H9 (cell line): ENCODE results near the gene IST1. TPM values are rescaled to one million over a fixed set of nuclear protein-coding genes. Genes with fewer than 3 reads are reported as not detected.

ENCODE experiments used
- DNase-seq: peaks from one replicate; pipeline ENCODE4 v3.0.0-alpha.2; 2017
- H2AFZ ChIP-seq: one replicate; pipeline ENCODE4 v1.6.1; 2013; ENCODE audit warnings: mild to moderate bottlenecking, low read length, control low read depth, moderate library complexity
- H2AK5ac ChIP-seq: 2 replicates; pipeline ENCODE4 v1.6.1; 2013; ENCODE audit warnings: low read length, control low read depth, mixed read lengths; ENCODE audit not compliant: insufficient read length
- H2BK120ac ChIP-seq: one replicate; pipeline ENCODE4 v1.6.1; 2013; ENCODE audit warnings: low read depth, mild to moderate bottlenecking, low read length, control low read depth, inconsistent platforms; ENCODE audit not compliant: poor library complexity, severe bottlenecking
- H2BK12ac ChIP-seq: 2 replicates; pipeline ENCODE4 v1.6.1; 2013; ENCODE audit warnings: low read length, control low read depth, mixed read lengths, low read depth; ENCODE audit not compliant: insufficient read length
- H2BK15ac ChIP-seq: 2 replicates; pipeline ENCODE4 v1.6.1; 2013; ENCODE audit warnings: low read depth, low read length, control low read depth
- H2BK20ac ChIP-seq: one replicate; pipeline ENCODE4 v1.6.1; 2013; ENCODE audit warnings: low read depth, mild to moderate bottlenecking, low read length, control low read depth, inconsistent platforms; ENCODE audit not compliant: poor library complexity, severe bottlenecking
- H2BK5ac ChIP-seq: 2 replicates; pipeline ENCODE4 v1.6.1; 2013; ENCODE audit warnings: low read length, control low read depth, mixed read lengths; ENCODE audit not compliant: insufficient read length
- H3K14ac ChIP-seq: 2 replicates; pipeline ENCODE4 v1.6.1; 2013; ENCODE audit warnings: low read length, control low read depth; ENCODE audit not compliant: insufficient read depth
- H3K18ac ChIP-seq: 2 replicates; pipeline ENCODE4 v1.6.1; 2013; ENCODE audit warnings: low read depth, mild to moderate bottlenecking, mixed read lengths, low read length, control low read depth; ENCODE audit not compliant: insufficient read length
- H3K23ac ChIP-seq: 2 replicates; pipeline ENCODE4 v1.6.1; 2013; ENCODE audit warnings: low read length, control low read depth, mixed read lengths, low read depth; ENCODE audit not compliant: insufficient read length
- H3K23me2 ChIP-seq: 2 replicates; pipeline ENCODE4 v1.6.1; 2013; ENCODE audit warnings: low read depth, mild to moderate bottlenecking, mixed read lengths, low read length, control low read depth; ENCODE audit not compliant: insufficient read length, poor library complexity, severe bottlenecking
- H3K27ac ChIP-seq: 2 replicates; pipeline ENCODE4 v1.5.1; 2013; ENCODE audit warnings: low read length, control low read depth, mixed read lengths, low read depth; ENCODE audit not compliant: insufficient read length
- H3K27me3 ChIP-seq: 2 replicates; pipeline ENCODE4 v1.6.1; 2013; ENCODE audit warnings: low read length, control low read depth, inconsistent platforms; ENCODE audit not compliant: insufficient read depth
- H3K4ac ChIP-seq: 2 replicates; pipeline ENCODE4 v1.6.1; 2013; ENCODE audit warnings: low read depth, mild to moderate bottlenecking, control low read depth, inconsistent platforms, low read length, moderate library complexity
- H3K4me1 ChIP-seq: 2 replicates; pipeline ENCODE4 v1.6.1; 2013; ENCODE audit warnings: low read length, control low read depth, inconsistent platforms; ENCODE audit not compliant: insufficient read depth
- H3K4me2 ChIP-seq: 2 replicates; pipeline ENCODE4 v1.6.1; 2013; ENCODE audit warnings: low read length, control low read depth, mixed read lengths; ENCODE audit not compliant: insufficient read length, insufficient read depth
- H3K56ac ChIP-seq: 2 replicates; pipeline ENCODE4 v1.6.1; 2013; ENCODE audit warnings: low read depth, mild to moderate bottlenecking, mixed read lengths, low read length, control low read depth; ENCODE audit not compliant: insufficient read length
- H3K79me1 ChIP-seq: 2 replicates; pipeline ENCODE4 v1.6.1; 2013; ENCODE audit warnings: low read depth, mild to moderate bottlenecking, moderate library complexity, low read length, control low read depth, inconsistent platforms; ENCODE audit not compliant: insufficient read depth, poor library complexity, severe bottlenecking
- H3K79me2 ChIP-seq: 2 replicates; pipeline ENCODE4 v1.6.1; 2013; ENCODE audit warnings: low read length, control low read depth, inconsistent platforms; ENCODE audit not compliant: insufficient read depth
- H3K9ac ChIP-seq: 2 replicates; pipeline ENCODE4 v1.6.1; 2013; ENCODE audit warnings: low read length, control low read depth, mixed read lengths; ENCODE audit not compliant: insufficient read length; ENCODE audit errors: extremely low read depth
- H3K9me3 ChIP-seq: one replicate; pipeline ENCODE4 v1.6.1; 2013; ENCODE audit warnings: low read depth, low read length, inconsistent platforms; ENCODE audit not compliant: control insufficient read depth
- H3T11ph ChIP-seq: one replicate; pipeline ENCODE4 v1.6.1; 2013; ENCODE audit warnings: mild to moderate bottlenecking, low read length, control low read depth, inconsistent platforms
- H4K20me1 ChIP-seq: one replicate; pipeline ENCODE4 v1.6.1; 2013; ENCODE audit not compliant: control insufficient read depth, insufficient read length, insufficient read depth
- H4K5ac ChIP-seq: 2 replicates; pipeline ENCODE4 v1.6.1; 2013; ENCODE audit warnings: low read depth, mild to moderate bottlenecking, mixed read lengths, low read length, control low read depth; ENCODE audit not compliant: insufficient read length
- H4K8ac ChIP-seq: replicated peaks from 2 replicates; pipeline ENCODE4 v1.6.1; 2013; ENCODE audit warnings: low read length, control low read depth, mixed read lengths, low read depth; ENCODE audit not compliant: insufficient read length
- H4K91ac ChIP-seq: 2 replicates; pipeline ENCODE4 v1.6.1; 2013; ENCODE audit warnings: low read depth, mild to moderate bottlenecking, moderate library complexity, mixed read lengths, low read length, control low read depth; ENCODE audit not compliant: insufficient read length
- H3K27ac Mint-ChIP-seq, 3 experiments: 2 replicates in 2 of 3; 3 replicates in 1 of 3; pipeline ENCODE4 v1.8.0; 2020 to 2021; ENCODE audit warnings: mixed read lengths in 3 of 3, mild to moderate bottlenecking in 1 of 3, moderate library complexity in 1 of 3
- H3K27me3 Mint-ChIP-seq: 2 replicates; pipeline ENCODE4 v1.8.0; 2021; ENCODE audit warnings: low read depth, mild to moderate bottlenecking, moderate library complexity, mixed read lengths
- H3K36me3 Mint-ChIP-seq, 3 experiments: 2 replicates in 2 of 3; 3 replicates in 1 of 3; pipeline ENCODE4 v1.8.0; 2020 to 2021; ENCODE audit warnings: low read depth in 3 of 3, mixed read lengths in 3 of 3; ENCODE audit not compliant: insufficient read depth in 1 of 3
- H3K4me1 Mint-ChIP-seq, 2 experiments: 2 replicates each; pipeline ENCODE4 v1.8.0; 2020; ENCODE audit warnings: mixed read lengths in 2 of 2
- H3K4me3 Mint-ChIP-seq, 2 experiments: 2 replicates in 1 of 2; 3 replicates in 1 of 2; pipeline ENCODE4 v1.8.0; 2020 to 2021; ENCODE audit warnings: mild to moderate bottlenecking in 2 of 2, mixed read lengths in 2 of 2, moderate library complexity in 1 of 2
- H3K9me3 Mint-ChIP-seq, 2 experiments: 2 replicates in 1 of 2; 3 replicates in 1 of 2; pipeline ENCODE4 v1.8.0; 2020; ENCODE audit warnings: mild to moderate bottlenecking in 2 of 2, mixed read lengths in 2 of 2, moderate library complexity in 1 of 2
- WGBS: extraction: QIAGEN DNeasy Blood & Tissue Kit; methylation state at CpG from one replicate; pipeline ENCODE4 v1.1.7; 2013; ENCODE audit warnings: missing lambda C conversion rate, low lambda C conversion rate, mixed read lengths; ENCODE audit not compliant: insufficient read length; ENCODE audit errors: extremely low coverage; 5-methylcytosine and 5-hydroxymethylcytosine counted together
- total RNA-seq: library from RNA; stranded (reverse); gene quantifications from 2 replicates; pipeline ENCODE4 v1.2.1, GENCODE V29; 2021
- TF ChIP-seq, protein P1 (sequence below): fragments of 200-600 bp; sonication (generic); conservative IDR thresholded peaks from 3 replicates; pipeline ENCODE4 v1.8.0; 2021; ENCODE audit warnings: antibody characterized with exemption, mild to moderate bottlenecking

The IST1 gene
- total RNA-seq, 1 experiment from 2014 or later: 263 TPM

DNA sequence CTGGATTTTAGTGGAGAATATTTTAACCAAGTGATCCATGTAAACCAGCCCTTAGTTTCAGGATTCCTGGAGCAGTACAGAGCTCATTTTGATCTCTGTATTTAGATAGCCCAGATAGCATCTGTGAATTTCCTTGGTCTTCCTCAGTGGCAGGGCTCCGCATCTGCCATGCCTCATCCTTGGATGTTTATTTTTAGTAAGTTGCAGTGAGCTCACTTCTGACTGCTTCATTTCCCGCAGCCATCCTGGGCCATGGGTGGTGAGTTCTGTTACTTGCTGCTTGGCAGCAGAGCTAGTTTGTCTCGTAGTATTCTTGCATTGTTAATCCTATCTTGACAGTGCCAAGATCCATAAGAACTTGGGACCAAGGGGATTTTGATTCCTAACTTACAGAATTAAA lies 33.7 kb downstream of the IST1 start:
- no peaks in the 10 kb centered on the region for H3K79me1 ChIP-seq
- Mint-ChIP-seq H3K27ac (peak overlapping the region in 1 of 3 experiments; percentile 81; a peak in 2 of 7 replicates), H3K4me3 (no peak overlapping the region), H3K9me3 (no peaks in the 10 kb centered on the region), H3K4me1 (no peaks in the 10 kb centered on the region), H3K27me3 (no peaks in the 10 kb centered on the region), H3K36me3 (peaks cover 39 to 76% (median 58%) of the 10 kb centered on the region in 3 experiments; a peak in 6 of 7 replicates)
- no peak overlapping the region for H2BK15ac ChIP-seq
- no peak overlapping the region for H3K23ac ChIP-seq
- H2AK5ac ChIP-seq: no peak overlapping the region
- no peak overlapping the region for H3K18ac ChIP-seq
- H3K23me2 ChIP-seq: no peaks in the 10 kb centered on the region
- H2BK120ac ChIP-seq: no peak overlapping the region
- H3K56ac ChIP-seq: no peak overlapping the region
- no CpG with 5 or more reads among the region's 3 CpGs for WGBS
- no peak overlapping the region for H3K4ac ChIP-seq
- TF ChIP-seq, protein P1, sequence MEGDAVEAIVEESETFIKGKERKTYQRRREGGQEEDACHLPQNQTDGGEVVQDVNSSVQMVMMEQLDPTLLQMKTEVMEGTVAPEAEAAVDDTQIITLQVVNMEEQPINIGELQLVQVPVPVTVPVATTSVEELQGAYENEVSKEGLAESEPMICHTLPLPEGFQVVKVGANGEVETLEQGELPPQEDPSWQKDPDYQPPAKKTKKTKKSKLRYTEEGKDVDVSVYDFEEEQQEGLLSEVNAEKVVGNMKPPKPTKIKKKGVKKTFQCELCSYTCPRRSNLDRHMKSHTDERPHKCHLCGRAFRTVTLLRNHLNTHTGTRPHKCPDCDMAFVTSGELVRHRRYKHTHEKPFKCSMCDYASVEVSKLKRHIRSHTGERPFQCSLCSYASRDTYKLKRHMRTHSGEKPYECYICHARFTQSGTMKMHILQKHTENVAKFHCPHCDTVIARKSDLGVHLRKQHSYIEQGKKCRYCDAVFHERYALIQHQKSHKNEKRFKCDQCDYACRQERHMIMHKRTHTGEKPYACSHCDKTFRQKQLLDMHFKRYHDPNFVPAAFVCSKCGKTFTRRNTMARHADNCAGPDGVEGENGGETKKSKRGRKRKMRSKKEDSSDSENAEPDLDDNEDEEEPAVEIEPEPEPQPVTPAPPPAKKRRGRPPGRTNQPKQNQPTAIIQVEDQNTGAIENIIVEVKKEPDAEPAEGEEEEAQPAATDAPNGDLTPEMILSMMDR: no peak
- no peak overlapping the region for H2BK5ac ChIP-seq
- H3T11ph ChIP-seq: no peak overlapping the region
- H3K9me3 ChIP-seq: no peaks in the 10 kb centered on the region
- peaks cover 2% of the 10 kb centered on the region for H4K20me1 ChIP-seq
- H4K91ac ChIP-seq: no peak overlapping the region
- no peak overlapping the region for H4K8ac ChIP-seq
- no peak overlapping the region for H2BK12ac ChIP-seq
- H3K27ac ChIP-seq: no peak overlapping the region
- no peaks in the 10 kb centered on the region for H3K79me2 ChIP-seq
- no peak overlapping the region for H2AFZ ChIP-seq
- no peak overlapping the region for H3K14ac ChIP-seq
- no peak overlapping the region for H2BK20ac ChIP-seq
- no peak overlapping the region for H4K5ac ChIP-seq
- no peak overlapping the region for H3K4me2 ChIP-seq
- H3K27me3 ChIP-seq: no peaks in the 10 kb centered on the region
- H3K4me1 ChIP-seq: no peaks in the 10 kb centered on the region
- H3K9ac ChIP-seq: no peak overlapping the region
- DNase-seq: no peak
